NCI-H2171 (cell line): Measurements from ENCODE around the gene MPZL1.
A peak's percentile ranks its signal among the peaks of the same experiment; 100 is the strongest.

Experiments
- DNase-seq: peaks from one replicate; lab custom pipeline; 2025; lab: John Stamatoyannopoulos, UW

MPZL1 gene

GRCh38 chr1:167721617-167722151 is at the start of gene MPZL1:
MPZL1 (plus strand) TSS chr1:167721982; CDS start chr1:167722152, 170 bp downstream.
- DNase-seq, result peak; percentile 88

GRCh38 chr1:167672831-167673230 is 49.0 kb upstream of the MPZL1 start:
- DNase-seq, result no peak

- no peak for DNase-seq
These were observed 48.5 kb upstream of the MPZL1 start for GRCh38 chr1:167673265-167673664.

GRCh38 chr1:167674156-167674555 is 47.6 kb upstream of the MPZL1 start:
- DNase-seq, result no peak

- DNase-seq, result no peak
These were observed 46.3 kb upstream of the MPZL1 start for GRCh38 chr1:167675440-167675839.

GRCh38 chr1:167676205-167676915 is 45.4 kb upstream of the MPZL1 start:
- no peak for DNase-seq

GRCh38 chr1:167676916-167677848 is 44.6 kb upstream of the MPZL1 start:
- DNase-seq, result no peak

GRCh38 chr1:167678422-167678821 is 43.4 kb upstream of the MPZL1 start:
- DNase-seq, result no peak

- no peak for DNase-seq
These were observed 42.9 kb upstream of the MPZL1 start for GRCh38 chr1:167678838-167679237.

GRCh38 chr1:167679714-167680113 is 42.1 kb upstream of the MPZL1 start:
- no peak for DNase-seq

- no peak for DNase-seq
These were observed 40.8 kb upstream of the MPZL1 start for GRCh38 chr1:167681024-167681423.

- DNase-seq, result no peak
These were observed 40.2 kb upstream of the MPZL1 start for GRCh38 chr1:167681451-167682098.

- DNase-seq, result no peak
These were observed 38.6 kb upstream of the MPZL1 start for GRCh38 chr1:167683226-167683625.

- no peak for DNase-seq
These were observed 37.9 kb upstream of the MPZL1 start for GRCh38 chr1:167683641-167684502.

GRCh38 chr1:167685844-167686243 is 35.9 kb upstream of the MPZL1 start:
- DNase-seq, result no peak

- DNase-seq, result peak; percentile 58
These were observed 33.8 kb upstream of the MPZL1 start for GRCh38 chr1:167687919-167688519.

- DNase-seq, result no peak
These were observed 32.2 kb upstream of the MPZL1 start for GRCh38 chr1:167689567-167689920.

GRCh38 chr1:167690053-167690452 is 31.7 kb upstream of the MPZL1 start:
- no peak for DNase-seq

GRCh38 chr1:167693425-167694045 is 28.2 kb upstream of the MPZL1 start:
- no peak for DNase-seq

GRCh38 chr1:167694691-167695090 is 27.1 kb upstream of the MPZL1 start:
- DNase-seq, result no peak

- no peak for DNase-seq
These were observed 26.6 kb upstream of the MPZL1 start for GRCh38 chr1:167695147-167695546.
